GM19395 (cell line): ENCODE measurements around the gene SLC9A6.
"Not testable (repeated sequence)": the region's sequence is repeated elsewhere in the genome, so short reads cannot be mapped to it uniquely, and the experiment has no call there.

Experiments used
- ATAC-seq: cut with Tn5 transposase; IDR thresholded peaks from one replicate; pipeline ENCODE4 v1.9.1; 2021; ENCODE audit warnings: mild to moderate bottlenecking, moderate library complexity; ENCODE audit not compliant: unreplicated experiment

The SLC9A6 gene

DNA sequence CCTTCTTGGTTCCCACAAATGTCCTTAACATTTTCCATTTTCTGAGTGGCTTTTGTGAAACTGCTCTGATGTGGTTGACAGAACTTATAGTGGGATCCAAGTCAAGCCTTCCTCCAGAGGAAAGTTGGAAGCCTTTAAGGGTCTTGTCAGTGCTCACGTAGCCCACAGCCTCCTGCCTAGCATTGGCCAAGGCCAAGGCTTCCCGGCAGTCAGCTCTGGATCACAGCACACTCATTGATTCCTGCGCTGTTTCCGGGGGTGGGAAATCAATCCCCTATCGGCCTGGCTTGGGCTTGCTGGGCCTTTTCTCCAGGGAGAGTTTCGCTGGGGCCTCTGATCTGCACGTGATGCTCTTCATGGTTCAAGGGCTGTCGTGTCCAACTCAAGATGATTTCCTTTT is 76.1 kb downstream of the SLC9A6 start:
- no peak for ATAC-seq

DNA sequence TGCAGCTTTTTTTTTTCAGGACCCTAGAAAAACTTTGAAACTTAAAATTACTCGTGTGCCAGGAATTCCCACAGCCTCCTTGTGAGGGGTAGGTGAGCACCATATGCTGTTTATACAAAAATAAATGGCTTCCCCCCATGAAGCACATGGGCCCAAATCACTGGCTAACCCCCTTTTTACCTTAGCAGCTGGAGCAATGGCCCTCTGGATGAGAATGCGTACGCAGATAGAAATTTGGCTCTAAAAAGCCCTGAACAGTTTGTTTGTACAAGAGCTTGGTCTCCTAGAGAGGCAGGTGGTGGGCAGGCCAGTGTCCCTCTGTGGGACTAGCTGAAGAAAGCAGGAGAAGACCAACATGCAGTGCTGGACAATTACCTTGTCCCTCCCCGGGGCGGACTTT is 76.5 kb downstream of the SLC9A6 start:
- no peak for ATAC-seq

DNA sequence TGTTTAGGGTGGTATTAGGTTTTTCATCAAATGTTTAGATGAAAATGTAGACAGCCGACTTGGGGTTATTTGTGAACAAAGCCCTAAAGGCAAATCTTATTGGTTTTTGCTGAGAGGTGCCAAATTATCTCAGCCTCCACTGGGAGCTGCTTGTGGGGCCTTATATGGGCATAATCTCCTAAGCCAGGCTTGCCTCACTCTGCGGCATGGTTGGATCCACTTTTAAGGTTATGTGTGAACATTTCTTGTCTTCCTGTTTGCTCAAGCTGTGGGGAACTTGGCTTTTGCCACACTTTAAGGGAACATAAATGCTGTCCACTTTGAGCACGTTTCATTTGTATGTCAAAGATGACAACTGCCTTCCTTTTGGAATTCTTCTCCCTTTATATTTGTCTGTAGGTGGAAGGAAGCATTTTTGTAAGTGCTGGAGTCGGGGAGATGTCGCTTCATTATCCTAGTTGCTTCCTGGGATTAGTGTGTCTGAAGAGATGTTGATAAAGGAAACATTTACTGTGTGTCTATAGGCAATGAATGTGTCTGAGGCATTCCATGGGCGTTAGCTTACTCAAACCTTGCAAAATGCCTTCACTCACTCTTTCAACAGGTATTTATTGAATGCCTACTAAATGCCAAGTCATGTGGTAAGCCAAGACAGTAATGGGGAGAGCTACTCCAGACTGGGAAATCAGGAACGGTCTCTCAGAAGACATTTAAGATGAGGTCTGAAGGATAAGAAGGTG is 78.3 kb downstream of the SLC9A6 start:
- ATAC-seq: no peak

DNA sequence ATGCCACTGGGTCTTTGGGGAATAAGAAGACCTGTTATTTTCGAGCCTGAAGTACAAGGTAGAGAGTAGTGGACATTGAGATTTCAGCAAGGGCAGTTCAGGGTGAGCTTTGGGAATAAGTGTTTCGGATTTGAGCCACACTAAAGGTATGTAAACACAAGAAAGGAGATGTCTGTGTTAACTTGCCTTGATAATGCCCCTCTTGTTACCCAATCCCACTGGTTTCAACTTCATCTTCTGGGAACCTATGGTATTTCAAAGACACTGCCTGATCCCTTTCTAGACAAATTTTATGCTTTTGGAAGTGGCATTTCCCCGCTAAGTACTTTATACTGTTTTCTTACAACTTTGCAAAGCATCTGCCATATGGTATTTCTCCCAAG is 79.4 kb downstream of the SLC9A6 start:
- no peak for ATAC-seq

DNA sequence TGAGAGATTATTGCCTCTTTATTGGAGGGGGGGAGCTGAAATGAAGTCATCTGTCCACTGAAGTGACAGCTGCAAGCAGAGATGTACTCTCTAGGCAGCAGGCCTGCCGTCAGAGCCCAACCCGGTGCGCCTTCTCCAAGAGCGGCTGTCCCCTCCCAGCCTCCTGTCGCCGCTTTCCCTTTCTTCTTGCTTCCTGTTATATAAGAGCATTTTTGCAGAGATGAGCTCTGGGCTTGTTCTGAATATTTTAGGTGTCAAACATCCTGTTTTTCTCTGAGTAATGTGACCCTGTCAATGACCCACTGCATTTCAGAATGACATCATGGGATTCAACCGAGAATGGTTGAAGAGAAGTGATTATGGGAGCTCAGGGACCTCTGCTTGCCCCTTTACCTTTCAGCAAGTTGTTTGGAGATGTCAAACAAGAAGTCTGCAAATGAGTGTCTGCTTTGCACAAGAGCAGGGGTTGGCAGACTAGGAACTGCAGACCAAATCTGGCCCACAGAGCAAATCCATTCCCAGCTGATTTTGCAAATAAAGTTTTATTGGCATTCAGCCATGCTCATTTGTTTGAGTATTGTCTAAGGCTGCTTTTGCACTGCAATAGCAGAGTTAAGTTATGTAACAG is 79.9 kb downstream of the SLC9A6 start:
- no peak for ATAC-seq

DNA sequence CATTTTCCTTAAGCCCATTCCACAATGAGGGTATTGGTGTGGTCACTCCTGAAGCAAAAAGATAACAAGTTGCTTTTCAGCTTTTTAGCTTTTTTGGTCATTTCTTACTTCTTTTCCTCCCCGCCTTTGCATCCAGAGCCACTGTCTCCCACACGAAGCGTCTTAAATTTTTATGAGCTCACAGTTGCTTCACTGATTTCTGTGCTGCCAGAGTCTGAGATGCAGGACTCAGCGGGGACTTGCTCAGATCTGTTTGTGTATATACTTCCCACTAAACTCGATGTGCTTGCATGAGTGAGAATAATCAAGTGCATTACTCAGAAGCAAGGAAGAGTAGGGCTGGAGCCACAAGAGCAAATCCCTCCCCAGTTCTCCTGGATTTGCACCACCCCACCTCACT is 81.9 kb downstream of the SLC9A6 start:
- no peak for ATAC-seq

DNA sequence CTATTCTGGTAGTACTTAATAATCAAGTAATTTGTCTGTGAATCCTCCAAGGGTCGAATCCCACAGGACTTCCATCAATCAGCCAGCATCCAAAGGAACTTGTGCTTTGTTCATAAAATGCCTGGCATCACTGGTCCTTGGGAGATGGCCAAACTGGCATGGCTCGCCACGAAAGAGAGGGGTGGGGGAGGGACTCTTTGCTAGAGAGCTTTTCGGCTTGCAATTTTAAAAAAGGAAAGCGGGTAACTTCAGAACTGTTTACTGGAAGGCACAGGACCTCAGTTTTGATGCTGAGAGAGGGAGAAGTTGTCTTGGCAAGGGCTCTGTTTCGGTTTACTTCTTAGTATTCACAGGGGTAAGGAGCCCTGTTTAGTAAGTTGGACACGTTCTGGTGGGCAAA is 82.7 kb downstream of the SLC9A6 start:
- no peak for ATAC-seq

DNA sequence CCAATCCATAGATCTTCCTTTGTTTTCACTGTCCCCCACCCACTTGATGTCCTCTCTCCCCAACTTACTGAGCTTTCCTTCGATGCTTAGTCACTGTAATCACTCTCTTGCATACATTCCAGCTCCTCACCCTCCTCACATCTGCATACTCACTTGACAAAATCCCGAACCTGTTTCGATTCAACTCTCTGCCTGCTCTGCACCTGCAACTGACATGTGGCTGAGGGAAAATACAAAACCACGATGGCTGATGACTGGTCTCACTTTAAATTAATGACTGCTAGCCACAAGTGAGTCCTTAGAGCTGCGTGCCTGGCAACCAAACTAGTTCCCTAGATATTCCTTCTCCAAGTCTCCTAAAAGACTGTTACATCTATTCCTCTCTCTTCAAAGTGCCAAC is 91.7 kb downstream of the SLC9A6 start:
- ATAC-seq: no peak

DNA sequence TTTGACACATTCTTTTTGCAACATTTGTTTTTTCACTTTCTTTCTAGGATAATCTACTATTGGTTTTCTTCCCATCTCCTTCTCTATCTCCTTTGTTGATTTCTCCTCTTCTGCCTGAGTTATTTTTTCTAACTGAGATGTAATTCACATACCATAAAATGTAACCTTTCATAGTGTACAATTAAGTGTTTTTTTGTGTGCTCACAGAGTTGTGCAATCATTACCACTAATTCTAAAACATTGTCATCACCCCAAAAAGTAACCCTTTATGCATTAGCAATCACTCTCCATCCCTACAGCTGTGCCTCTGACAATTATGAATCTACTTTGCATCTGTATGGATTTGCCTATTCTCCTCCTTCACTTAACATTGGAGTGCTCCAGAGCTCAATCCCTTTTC is 95.5 kb downstream of the SLC9A6 start:
- ATAC-seq: no peak

DNA sequence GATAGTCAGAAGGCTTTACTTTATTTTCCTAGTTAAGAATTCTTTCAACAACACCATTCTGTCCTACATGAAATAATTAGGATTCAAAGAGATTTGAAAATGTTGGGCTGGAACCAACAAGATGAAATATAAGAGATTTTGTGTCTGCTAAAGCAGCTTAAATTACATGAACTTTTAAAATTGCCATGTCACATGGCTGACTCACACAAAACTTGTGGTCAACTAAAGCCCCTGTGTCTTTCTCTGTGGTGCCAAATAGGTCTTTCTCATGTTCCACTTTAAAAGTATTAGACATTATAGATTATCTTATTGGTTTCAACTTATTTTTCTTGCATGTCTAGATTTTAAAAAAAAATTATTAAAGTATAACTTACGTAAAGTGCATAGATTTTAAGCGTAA is 101.3 kb downstream of the SLC9A6 start:
- ATAC-seq: no peak

DNA sequence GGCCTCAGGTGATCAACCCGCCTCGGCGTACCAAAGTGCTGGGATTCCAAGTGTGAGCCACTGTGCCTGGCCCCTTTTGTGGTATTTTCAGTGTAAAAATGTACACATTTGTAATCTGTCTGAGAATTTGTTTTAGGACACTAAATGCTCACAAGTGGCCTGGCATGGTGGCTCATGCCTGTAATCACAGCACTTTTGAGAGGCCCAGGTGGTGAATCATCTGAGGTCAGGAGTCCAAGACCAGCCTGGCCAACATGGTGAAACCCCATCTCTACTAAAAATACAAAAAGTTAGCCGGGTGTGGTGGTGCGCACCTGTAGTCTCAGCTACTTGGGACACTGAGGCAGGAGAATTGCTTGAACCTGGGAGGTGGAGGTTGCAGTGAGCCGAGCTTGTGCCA is 106.7 kb downstream of the SLC9A6 start:
- not testable (repeated sequence) for ATAC-seq

DNA sequence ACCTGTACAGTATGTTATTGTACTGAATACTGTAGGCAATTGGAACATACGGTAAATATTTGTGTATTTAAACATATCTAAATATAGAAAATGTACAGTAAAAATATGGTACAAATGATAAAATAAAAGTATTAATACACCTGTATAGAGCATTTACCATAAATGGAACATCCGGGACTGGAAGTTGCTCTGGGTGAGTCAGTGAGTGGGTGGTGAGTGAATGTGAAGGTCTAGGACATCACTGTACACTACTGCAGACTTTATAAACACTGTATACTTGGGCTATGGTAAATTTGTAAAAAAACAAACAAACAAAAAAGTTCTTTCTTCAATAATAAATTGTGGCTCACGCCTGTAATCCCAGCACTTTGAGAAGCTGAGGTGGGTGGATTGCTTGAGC is 109.7 kb downstream of the SLC9A6 start:
- ATAC-seq: no peak
